ENCODE results near the gene OR4K1. TPM values are rescaled to one million over a fixed set of nuclear protein-coding genes. Genes with fewer than 3 reads are reported as not detected.

OR4K1 gene
- total RNA-seq, 1 donor from 2014 or later = not detected

Other genes starting within 250 kb of the OR4K1 start
- not detected for gene OR11H2, start 217.0 kb upstream of the OR4K1 start, total RNA-seq
- not detected for gene OR4Q3, start 187.3 kb upstream of the OR4K1 start, total RNA-seq
- not detected for gene OR4M1, start 157.4 kb upstream of the OR4K1 start, total RNA-seq
- gene OR4N2, start 127.1 kb upstream of the OR4K1 start, total RNA-seq = not detected
- gene OR4K2, start 55.8 kb upstream of the OR4K1 start, total RNA-seq = not detected
- gene OR4K5, start 10.3 kb upstream of the OR4K1 start, total RNA-seq = not detected
- gene OR4K15, start 44.7 kb downstream of the OR4K1 start, total RNA-seq = not detected
- gene OR4Q2, start 71.2 kb downstream of the OR4K1 start, total RNA-seq = not detected
- gene OR4K14, start 88.4 kb downstream of the OR4K1 start, total RNA-seq = not detected
- not detected for gene OR4K13, start 105.1 kb downstream of the OR4K1 start, total RNA-seq
- gene OR4L1, start 129.1 kb downstream of the OR4K1 start, total RNA-seq = not detected
- gene OR4K17, start 179.8 kb downstream of the OR4K1 start, total RNA-seq = not detected
- gene OR4N5, start 207.9 kb downstream of the OR4K1 start, total RNA-seq = not detected